GM06990 (cell line): ENCODE measurements around the gene DMD.

Source experiments
- DNase-seq: peaks from one replicate; pipeline ENCODE4 v3.0.0-alpha.2; 2011; ENCODE audit not compliant: insufficient read length; ENCODE audit errors: extremely low read depth
- H3K27me3 ChIP-seq: replicated peaks from 2 replicates; pipeline ENCODE4 v1.6.0; 2011; ENCODE audit warnings: low read length; ENCODE audit not compliant: control insufficient read depth, insufficient read depth
- H3K36me3 ChIP-seq: 2 replicates; pipeline ENCODE4 v1.5.1; 2011; ENCODE audit warnings: low read length; ENCODE audit not compliant: control insufficient read depth, insufficient read depth
- H3K4me3 ChIP-seq: replicated peaks from 2 replicates; pipeline ENCODE4 v1.5.1; 2011; ENCODE audit warnings: low read depth, mild to moderate bottlenecking, control low read depth, low read length
- CTCF ChIP-seq: IDR thresholded peaks from 2 replicates; pipeline ENCODE4 v1.5.1; 2011; ENCODE audit warnings: low read length, control low read depth, mild to moderate bottlenecking, inconsistent platforms; ENCODE audit not compliant: insufficient read depth, poor library complexity, severe bottlenecking

Gene DMD

GRCh38 chrX:31543634-31544033, 1667.7 kb downstream of the DMD start:
- Histone ChIP-seq H3K4me3 (no peak overlapping the region), H3K36me3 (no peaks in the 10 kb centered on the region), H3K27me3 (no peaks in the 10 kb centered on the region)
- DNase-seq, result no peak
- TF ChIP-seq CTCF, result no peak

GRCh38 chrX:31542566-31542965, 1668.8 kb downstream of the DMD start:
- no peak for DNase-seq
- no peaks in the 10 kb centered on the region for H3K36me3 ChIP-seq
- H3K27me3 ChIP-seq, result no peaks in the 10 kb centered on the region
- H3K4me3 ChIP-seq, result no peak overlapping the region
- TF ChIP-seq CTCF, result no peak

GRCh38 chrX:31540313-31540712, 1671.0 kb downstream of the DMD start:
- Histone ChIP-seq H3K4me3 (no peak overlapping the region), H3K27me3 (no peaks in the 10 kb centered on the region), H3K36me3 (no peaks in the 10 kb centered on the region)
- DNase-seq, result no peak
- TF ChIP-seq CTCF, result no peak

- H3K4me3 ChIP-seq, result no peak overlapping the region
- no peaks in the 10 kb centered on the region for H3K36me3 ChIP-seq
- no peak for TF ChIP-seq CTCF
- no peaks in the 10 kb centered on the region for H3K27me3 ChIP-seq
- no peak for DNase-seq
These were observed 1683.8 kb downstream of the DMD start for GRCh38 chrX:31527455-31528126.

GRCh38 chrX:31523884-31524536, 1687.3 kb downstream of the DMD start:
- no peak for TF ChIP-seq CTCF
- DNase-seq, result no peak
- Histone ChIP-seq H3K4me3 (no peak overlapping the region), H3K27me3 (no peaks in the 10 kb centered on the region), H3K36me3 (no peaks in the 10 kb centered on the region)
